GM21737 (cell line): Measurements from ENCODE around the gene SEZ6L.

ENCODE experiments used
- ATAC-seq: cut with Tn5 transposase; IDR thresholded peaks from one replicate; pipeline ENCODE4 v1.9.1; 2021; ENCODE audit warnings: mild to moderate bottlenecking, moderate library complexity; ENCODE audit not compliant: unreplicated experiment

Gene SEZ6L

GRCh38 chr22:26239581-26239980, 70.3 kb downstream of the SEZ6L start:
- no peak for ATAC-seq

- no peak for ATAC-seq
Observed at GRCh38 chr22:26241361-26241760, 72.1 kb downstream of the SEZ6L start.

- no peak for ATAC-seq
Observed at GRCh38 chr22:26245001-26245400, 75.7 kb downstream of the SEZ6L start.

GRCh38 chr22:26246552-26246951, 77.3 kb downstream of the SEZ6L start:
- no peak for ATAC-seq

- no peak for ATAC-seq
Observed at GRCh38 chr22:26251869-26252268, 82.6 kb downstream of the SEZ6L start.

GRCh38 chr22:26259510-26259909, 90.2 kb downstream of the SEZ6L start:
- no peak for ATAC-seq

- no peak for ATAC-seq
Observed at GRCh38 chr22:26264162-26264561, 94.9 kb downstream of the SEZ6L start.

- no peak for ATAC-seq
Observed at GRCh38 chr22:26265281-26265680, 96.0 kb downstream of the SEZ6L start.

- no peak for ATAC-seq
Observed at GRCh38 chr22:26265909-26266308, 96.6 kb downstream of the SEZ6L start.

- ATAC-seq, result no peak
Observed at GRCh38 chr22:26267856-26268255, 98.6 kb downstream of the SEZ6L start.

- no peak for ATAC-seq
Observed at GRCh38 chr22:26269572-26269971, 100.3 kb downstream of the SEZ6L start.

- no peak for ATAC-seq
Observed at GRCh38 chr22:26271427-26271826, 102.2 kb downstream of the SEZ6L start.

GRCh38 chr22:26273011-26273675, 103.9 kb downstream of the SEZ6L start:
- no peak for ATAC-seq

- ATAC-seq, result no peak
Observed at GRCh38 chr22:26276529-26277160, 107.4 kb downstream of the SEZ6L start.

GRCh38 chr22:26281941-26282340, 112.7 kb downstream of the SEZ6L start:
- ATAC-seq, result no peak

- no peak for ATAC-seq
Observed at GRCh38 chr22:26283330-26283729, 114.1 kb downstream of the SEZ6L start.

GRCh38 chr22:26285632-26286031, 116.4 kb downstream of the SEZ6L start:
- no peak for ATAC-seq

GRCh38 chr22:26286091-26286820, 117.0 kb downstream of the SEZ6L start:
- ATAC-seq, result no peak

- no peak for ATAC-seq
Observed at GRCh38 chr22:26287382-26288225, 118.3 kb downstream of the SEZ6L start.

- ATAC-seq, result no peak
Observed at GRCh38 chr22:26289611-26290101, 120.4 kb downstream of the SEZ6L start.
